Gastroesophageal sphincter (tissue), 4 donors: ENCODE results near the gene SCRN2. TPM values are rescaled to one million over a fixed set of nuclear protein-coding genes. Genes with fewer than 3 reads are reported as not detected.

ENCODE experiments used
- ATAC-seq: fragments of 150-250 bp; one replicate; pipeline ENCODE4 v1.9.1; 2016; ENCODE audit warnings: mild to moderate bottlenecking, moderate library complexity
- H3K27ac ChIP-seq, 4 donors: fragments of 200-600 bp; sonication (generic) in 3 of 4; 1 replicate in 3 of 4; 2 replicates in 1 of 4; pipeline ENCODE4 v1.5.1; 2016 to 2019
- H3K27me3 ChIP-seq: fragments of 200-600 bp; sonication (generic); one replicate; pipeline ENCODE4 v1.5.1; 2019
- H3K36me3 ChIP-seq, 2 donors: fragments of 200-600 bp; sonication (generic); one replicate each; pipeline ENCODE4 v1.5.1; 2019; ENCODE audit warnings: control low read depth in 1 of 2
- H3K4me1 ChIP-seq, 3 donors: fragments of 200-600 bp; sonication (generic); 1 replicate in 2 of 3; 2 replicates in 1 of 3; pipeline ENCODE4 v1.5.1; 2016 to 2019; ENCODE audit warnings: control low read depth in 2 of 3
- H3K4me3 ChIP-seq, 2 donors: fragments of 200-600 bp; sonication (generic); one replicate each; pipeline ENCODE4 v1.5.1; 2019; ENCODE audit warnings: mild to moderate bottlenecking in 1 of 2, moderate library complexity in 1 of 2
- H3K9me3 ChIP-seq, 3 donors: fragments of 200-600 bp; sonication (generic); one replicate each; pipeline ENCODE4 v1.5.1; 2017 to 2019; ENCODE audit warnings: control low read depth in 2 of 3
- EP300 ChIP-seq: sonication (generic); formaldehyde crosslinking; IDR thresholded peaks from one replicate; pipeline ENCODE4 v1.6.1; 2017; ENCODE audit warnings: antibody characterized with exemption, mild to moderate bottlenecking
- POLR2A ChIP-seq, 2 donors: fragments of 450-650 bp; IDR thresholded peaks; one replicate each; pipeline ENCODE4 v1.6.1; 2017; ENCODE audit warnings: antibody characterized with exemption in 2 of 2, mild to moderate bottlenecking in 2 of 2, moderate library complexity in 1 of 2
- POLR2AphosphoS5 ChIP-seq: sonication (generic); formaldehyde crosslinking; IDR thresholded peaks from one replicate; pipeline ENCODE4 v1.6.1; 2017; ENCODE audit warnings: antibody characterized with exemption
- WGBS, 2 donors: methylation state at CpG; one replicate each; pipeline ENCODE4 v1.1.5; 2018; ENCODE audit warnings: low coverage in 1 of 2; 5-methylcytosine and 5-hydroxymethylcytosine counted together
- total RNA-seq, 4 donors: library from RNA; depleted of rRNA; stranded (reverse); fragments of >200 nt; gene quantifications; one replicate each; pipeline ENCODE4 v1.1.0, GENCODE V29; 2016
- TF ChIP-seq, protein P1 (sequence below), 4 experiments: fragments of 200-600 bp in 2 of 4; fragments of 450-650 bp in 2 of 4; sonication (generic) in 1 of 4; IDR thresholded peaks; one replicate each; pipeline ENCODE4 v1.5.1; 2017 to 2019; ENCODE audit warnings: antibody characterized with exemption in 4 of 4, mild to moderate bottlenecking in 2 of 4, moderate library complexity in 2 of 4

The SCRN2 gene
- total RNA-seq, 4 donors from 2014 or later: 17.4 to 28.9 (median 21.8) TPM

DNA sequence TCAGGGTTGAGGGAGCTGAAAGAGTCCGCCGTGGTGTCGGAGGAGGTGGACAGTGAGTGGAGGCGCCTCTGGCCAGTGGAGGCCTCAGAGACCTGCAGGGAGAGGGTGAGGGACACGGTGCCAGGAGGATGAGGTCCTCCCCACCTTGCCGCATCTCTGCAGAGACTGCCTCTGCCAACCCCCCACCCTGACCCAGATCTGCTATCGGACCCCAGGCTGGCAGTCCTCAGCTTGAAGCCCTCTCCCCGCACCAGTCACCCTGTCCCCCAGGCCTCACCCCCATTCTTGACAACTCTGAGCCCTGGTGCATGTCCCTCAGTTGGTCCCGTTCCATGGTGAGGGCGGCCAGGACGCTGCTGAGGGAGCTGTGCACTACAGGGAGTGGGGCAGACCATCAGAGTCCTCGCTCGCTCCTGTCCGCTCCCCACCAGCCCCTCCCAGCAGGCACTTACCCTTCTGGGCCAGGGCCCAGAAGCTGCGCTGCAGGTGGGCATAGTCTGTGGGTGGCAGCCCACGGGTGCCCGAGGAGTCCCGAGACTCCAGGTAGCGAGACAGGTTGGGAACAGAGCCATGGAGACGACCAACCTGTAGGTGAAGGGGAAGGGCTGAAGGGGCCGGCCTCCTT is 24.9 kb downstream of the SCRN2 start:
- TF ChIP-seq, protein P1, sequence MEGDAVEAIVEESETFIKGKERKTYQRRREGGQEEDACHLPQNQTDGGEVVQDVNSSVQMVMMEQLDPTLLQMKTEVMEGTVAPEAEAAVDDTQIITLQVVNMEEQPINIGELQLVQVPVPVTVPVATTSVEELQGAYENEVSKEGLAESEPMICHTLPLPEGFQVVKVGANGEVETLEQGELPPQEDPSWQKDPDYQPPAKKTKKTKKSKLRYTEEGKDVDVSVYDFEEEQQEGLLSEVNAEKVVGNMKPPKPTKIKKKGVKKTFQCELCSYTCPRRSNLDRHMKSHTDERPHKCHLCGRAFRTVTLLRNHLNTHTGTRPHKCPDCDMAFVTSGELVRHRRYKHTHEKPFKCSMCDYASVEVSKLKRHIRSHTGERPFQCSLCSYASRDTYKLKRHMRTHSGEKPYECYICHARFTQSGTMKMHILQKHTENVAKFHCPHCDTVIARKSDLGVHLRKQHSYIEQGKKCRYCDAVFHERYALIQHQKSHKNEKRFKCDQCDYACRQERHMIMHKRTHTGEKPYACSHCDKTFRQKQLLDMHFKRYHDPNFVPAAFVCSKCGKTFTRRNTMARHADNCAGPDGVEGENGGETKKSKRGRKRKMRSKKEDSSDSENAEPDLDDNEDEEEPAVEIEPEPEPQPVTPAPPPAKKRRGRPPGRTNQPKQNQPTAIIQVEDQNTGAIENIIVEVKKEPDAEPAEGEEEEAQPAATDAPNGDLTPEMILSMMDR (IDR thresholded peaks at IDR 0.05): no peak
- Histone ChIP-seq H3K27me3 (no peaks in the 10 kb centered on the region), H3K4me3 (no peak overlapping the region), H3K27ac (no peak overlapping the region), H3K4me1 (peaks cover 0 to 14% (median 0%) of the 10 kb centered on the region in 3 donors), H3K9me3 (no peaks in the 10 kb centered on the region), H3K36me3 (peaks cover 0 to 86% of the 10 kb centered on the region in 2 donors)
- no peak for ATAC-seq
- 97 to 100% methylated on average over 4 to 6 of the region's 21 CpGs for WGBS, 2 donors

- Histone ChIP-seq H3K27ac (no peak overlapping the region), H3K4me1 (peaks cover 0 to 8% (median 0%) of the 10 kb centered on the region in 3 donors), H3K9me3 (no peaks in the 10 kb centered on the region), H3K27me3 (no peaks in the 10 kb centered on the region), H3K4me3 (no peak overlapping the region), H3K36me3 (peaks cover 0 to 95% of the 10 kb centered on the region in 2 donors)
- no peak for ATAC-seq
- WGBS, 2 donors: 89 to 91% methylated on average over 3 to 5 of the region's 21 CpGs
- TF ChIP-seq EP300 (no peak), POLR2AphosphoS5 (no peak), POLR2A (IDR thresholded peaks at IDR 0.05) (no peak)
- TF ChIP-seq, protein P1 (IDR thresholded peaks at IDR 0.05): no peak
These were observed 25.8 kb downstream of the SCRN2 start for GRCh38 chr17:47815106-47815918.

GRCh38 chr17:47813512-47814031 is 27.5 kb downstream of the SCRN2 start:
- no peak for ATAC-seq
- TF ChIP-seq EP300 (no peak), POLR2AphosphoS5 (no peak), POLR2A (IDR thresholded peaks at IDR 0.05) (no peak)
- TF ChIP-seq, protein P1 (IDR thresholded peaks at IDR 0.05): no peak
- Histone ChIP-seq H3K27ac (no peak overlapping the region), H3K9me3 (no peaks in the 10 kb centered on the region), H3K36me3 (peaks cover 0 to 93% of the 10 kb centered on the region in 2 donors), H3K4me1 (peaks cover 0 to 7% (median 0%) of the 10 kb centered on the region in 3 donors), H3K4me3 (no peak overlapping the region), H3K27me3 (no peaks in the 10 kb centered on the region)
- 92% methylated on average over 8 of the region's 22 CpGs; no CpG with 5 or more reads in 1 of the 2 donors for WGBS, 2 donors

DNA sequence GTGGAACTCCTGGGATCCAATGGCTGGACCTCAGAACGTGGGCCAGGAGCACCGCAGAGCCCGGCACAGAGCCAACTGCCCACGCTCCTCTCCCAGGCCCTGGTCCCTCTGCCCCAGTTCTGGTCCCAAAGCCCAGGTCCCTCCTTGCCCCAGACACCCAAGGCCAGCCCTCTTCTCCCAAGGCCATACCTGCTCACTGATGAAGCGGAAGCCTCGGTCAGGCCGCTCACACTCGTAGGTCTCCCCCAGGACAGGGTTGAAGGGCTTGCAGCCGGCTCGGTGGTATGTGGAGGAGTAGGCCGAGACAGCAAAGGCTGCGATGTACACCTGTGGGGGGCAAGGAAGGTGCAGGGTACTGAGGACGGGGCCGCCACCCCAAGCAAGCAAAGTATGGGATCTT is 28.0 kb downstream of the SCRN2 start:
- no peak for ATAC-seq
- Histone ChIP-seq H3K4me3 (no peak overlapping the region), H3K27ac (no peak overlapping the region), H3K36me3 (peaks cover 0 to 93% of the 10 kb centered on the region in 2 donors), H3K4me1 (peaks cover 0 to 7% (median 0%) of the 10 kb centered on the region in 3 donors), H3K9me3 (no peaks in the 10 kb centered on the region), H3K27me3 (no peaks in the 10 kb centered on the region)
- TF ChIP-seq, protein P1 (IDR thresholded peaks at IDR 0.05): no peak
- TF ChIP-seq EP300 (no peak), POLR2A (IDR thresholded peaks at IDR 0.05) (no peak), POLR2AphosphoS5 (no peak)
- 83% methylated on average over 7 of the region's 14 CpGs; no CpG with 5 or more reads in 1 of the 2 donors for WGBS, 2 donors
